Gastrocnemius medialis (tissue), 4 donors: ENCODE measurements around the gene GALP. TPM values are rescaled to one million over a fixed set of nuclear protein-coding genes. Genes with fewer than 3 reads are reported as not detected.

Experiments used
- ATAC-seq, 2 donors: fragments of 150-250 bp; one replicate each; pipeline ENCODE4 v1.9.1; 2016
- DNase-seq, 2 donors: peaks; one replicate each; pipeline ENCODE4 v3.0.0-alpha.2; 2019
- H3K27ac ChIP-seq, 4 donors: fragments of 200-600 bp; sonication (generic); 1 replicate in 1 of 4; 2 replicates in 3 of 4; pipeline ENCODE4 v1.5.1; 2016 to 2018; ENCODE audit warnings: mild to moderate bottlenecking in 2 of 4, moderate library complexity in 1 of 4
- H3K27me3 ChIP-seq, 3 donors: fragments of 200-600 bp; sonication (generic) in 2 of 3; 1 replicate in 1 of 3; 2 replicates in 2 of 3; pipeline versions ENCODE4 v1.5.1 to v1.6.0; 2016 to 2019; ENCODE audit warnings: mild to moderate bottlenecking in 1 of 3, moderate library complexity in 1 of 3
- H3K36me3 ChIP-seq, 2 donors: fragments of 200-600 bp; sonication (generic) in 1 of 2; one replicate each; pipeline ENCODE4 v1.5.1; 2017 to 2018
- H3K4me1 ChIP-seq, 2 donors: fragments of 200-600 bp; sonication (generic) in 1 of 2; one replicate each; pipeline ENCODE4 v1.5.1; 2016 to 2017; ENCODE audit warnings: mild to moderate bottlenecking in 2 of 2
- H3K4me3 ChIP-seq, 4 donors: fragments of 200-600 bp; sonication (generic) in 3 of 4; 1 replicate in 1 of 4; 2 replicates in 3 of 4; pipeline ENCODE4 v1.5.1; 2016 to 2019; ENCODE audit warnings: mild to moderate bottlenecking in 2 of 4
- H3K9me3 ChIP-seq, 3 donors: fragments of 200-600 bp; sonication (generic) in 2 of 3; 1 replicate in 1 of 3; 2 replicates in 2 of 3; pipeline ENCODE4 v1.5.1; 2016 to 2019
- CTCF ChIP-seq, 5 experiments: fragments of 450-650 bp in 3 of 5; fragments of 200-600 bp in 2 of 5; sonication (generic) in 2 of 5; IDR thresholded peaks in 4 of 5; conservative IDR thresholded peaks in 1 of 5; 1 replicate in 4 of 5; 2 replicates in 1 of 5; pipeline ENCODE4 v1.5.1; 2016 to 2019; ENCODE audit warnings: antibody characterized with exemption in 5 of 5, mild to moderate bottlenecking in 3 of 5, moderate library complexity in 3 of 5
- POLR2A ChIP-seq, 2 donors: fragments of 450-650 bp; IDR thresholded peaks; one replicate each; pipeline ENCODE4 v1.6.1; 2017; ENCODE audit warnings: antibody characterized with exemption in 2 of 2, mild to moderate bottlenecking in 2 of 2, moderate library complexity in 2 of 2
- in situ Hi-C, 4 donors: fragments of 200-750 bp; cut with MboI; loops; one replicate each; pipeline versions ENCODE4 v1.15.0 to v1.8.0; 2017; ENCODE audit warnings: low sequenced_read_pairs in 4 of 4
- intact Hi-C: fragments of 100-400 bp; cut with DNase I; formaldehyde crosslinking; loops from one replicate; pipeline ENCODE4 v1.15.1; 2023; ENCODE audit warnings: low total_unique reads
- total RNA-seq, 4 donors: library from RNA; depleted of rRNA; stranded (reverse); fragments of >200 nt; gene quantifications; one replicate each; pipeline versions ENCODE4 v1.1.0 to v1.2.3, GENCODE V29; 2016

GALP gene
- total RNA-seq, 4 donors from 2014 or later = not detected

GRCh38 chr19:56161534-56161933, 14.3 kb upstream of the GALP start:
- H3K27ac ChIP-seq = no peak overlapping the region
- H3K36me3 ChIP-seq = peaks cover 0 to 24% of the 10 kb centered on the region in 2 donors
- no peak overlapping the region for H3K4me3 ChIP-seq
- no peaks in the 10 kb centered on the region for H3K27me3 ChIP-seq
- TF ChIP-seq POLR2A (IDR thresholded peaks at IDR 0.05) (no peak), CTCF (IDR thresholded peaks at IDR 0.05 in 4 of 5, conservative IDR thresholded peaks at IDR 0.05 in 1 of 5) (no peak)
- ATAC-seq (no peak), DNase-seq (no peak)
- in situ Hi-C loops = loop anchor here in 1 of 4 donors (10.0 kb wide), 1 partner anchor 87 kb away; no protein-coding TSS in a partner anchor
- intact Hi-C loops = no loop called here
- H3K9me3 ChIP-seq = no peaks in the 10 kb centered on the region
- no peaks in the 10 kb centered on the region for H3K4me1 ChIP-seq

GRCh38 chr19:56162258-56162657, 13.6 kb upstream of the GALP start:
- Histone ChIP-seq H3K27me3 (no peaks in the 10 kb centered on the region), H3K9me3 (no peaks in the 10 kb centered on the region), H3K4me3 (no peak overlapping the region), H3K36me3 (peaks cover 0 to 24% of the 10 kb centered on the region in 2 donors), H3K4me1 (no peaks in the 10 kb centered on the region), H3K27ac (no peak overlapping the region)
- no peak for TF ChIP-seq POLR2A (IDR thresholded peaks at IDR 0.05)
- no peak for TF ChIP-seq CTCF (IDR thresholded peaks at IDR 0.05 in 4 of 5, conservative IDR thresholded peaks at IDR 0.05 in 1 of 5)
- in situ Hi-C loops (loop anchor here in 1 of 4 donors (10.0 kb wide), 1 partner anchor 87 kb away; no protein-coding TSS in a partner anchor), intact Hi-C loops (no loop called here)
- no peak for DNase-seq
- ATAC-seq = no peak

DNA sequence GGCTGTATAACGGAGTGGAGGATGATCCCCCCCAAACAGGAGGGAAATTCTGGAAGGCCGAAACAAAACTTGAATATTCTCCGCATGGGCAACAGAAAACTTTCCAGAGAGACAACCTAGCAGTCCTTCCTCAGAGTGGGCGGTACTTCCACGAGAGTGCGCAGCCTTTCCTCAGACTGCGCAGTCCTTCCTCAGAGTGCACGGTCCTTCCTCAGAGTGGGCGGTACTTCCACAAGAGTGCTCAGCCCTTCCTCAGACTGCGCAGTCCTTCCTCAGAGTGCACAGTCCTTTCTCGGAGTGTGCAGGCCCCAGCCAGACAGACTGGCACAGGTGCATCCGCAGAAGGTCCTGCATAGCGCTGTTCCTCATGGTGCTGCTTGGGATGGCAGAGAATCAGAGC, 12.7 kb upstream of the GALP start:
- H3K9me3 ChIP-seq = no peaks in the 10 kb centered on the region
- H3K36me3 ChIP-seq = peaks cover 0 to 24% of the 10 kb centered on the region in 2 donors
- H3K4me3 ChIP-seq = no peak overlapping the region
- H3K27ac ChIP-seq = no peak overlapping the region
- in situ Hi-C loops (loop anchor here in 1 of 4 donors (10.0 kb wide), 1 partner anchor 88 kb away; no protein-coding TSS in a partner anchor), intact Hi-C loops (no loop called here)
- H3K27me3 ChIP-seq = no peaks in the 10 kb centered on the region
- TF ChIP-seq CTCF (IDR thresholded peaks at IDR 0.05 in 4 of 5, conservative IDR thresholded peaks at IDR 0.05 in 1 of 5) (no peak), POLR2A (IDR thresholded peaks at IDR 0.05) (no peak)
- ATAC-seq = no peak
- no peak for DNase-seq
- no peaks in the 10 kb centered on the region for H3K4me1 ChIP-seq

DNA sequence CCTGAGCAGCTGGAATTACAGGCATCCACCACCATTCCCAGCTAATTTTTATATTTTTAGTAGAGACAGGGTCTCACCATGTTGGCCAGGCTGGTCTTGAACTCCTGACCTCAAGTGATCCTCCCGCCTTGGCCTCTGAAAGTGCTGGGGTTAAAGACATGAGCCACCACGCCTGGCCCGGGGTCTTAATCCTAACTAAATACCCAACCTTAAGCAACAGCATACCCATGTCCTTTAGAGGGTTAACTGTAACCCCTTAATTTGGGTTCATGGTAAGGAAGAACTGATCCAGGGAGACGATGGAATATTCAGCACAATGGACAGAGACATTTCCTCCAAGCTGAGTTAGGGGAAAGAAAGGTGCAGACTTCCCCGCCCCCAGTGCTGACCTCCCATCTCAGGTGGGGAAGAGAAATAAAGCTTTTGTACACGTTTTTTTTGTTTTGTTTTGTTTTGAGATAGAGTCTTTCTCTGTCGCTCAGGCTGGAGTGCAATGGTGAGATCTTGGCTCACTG, 8.7 kb upstream of the GALP start:
- intact Hi-C loops (no loop called here), in situ Hi-C loops (loop anchor here (5.0 to 10.0 kb wide), 3 partner anchors 85 to 92 kb away; no protein-coding TSS in a partner anchor)
- ATAC-seq (no peak), DNase-seq (no peak)
- Histone ChIP-seq H3K4me1 (no peaks in the 10 kb centered on the region), H3K9me3 (no peaks in the 10 kb centered on the region), H3K27me3 (no peaks in the 10 kb centered on the region), H3K27ac (no peak overlapping the region), H3K4me3 (no peak overlapping the region), H3K36me3 (no peaks in the 10 kb centered on the region)
- TF ChIP-seq POLR2A (IDR thresholded peaks at IDR 0.05) = no peak
- TF ChIP-seq CTCF (IDR thresholded peaks at IDR 0.05 in 4 of 5, conservative IDR thresholded peaks at IDR 0.05 in 1 of 5) = no peak

DNA sequence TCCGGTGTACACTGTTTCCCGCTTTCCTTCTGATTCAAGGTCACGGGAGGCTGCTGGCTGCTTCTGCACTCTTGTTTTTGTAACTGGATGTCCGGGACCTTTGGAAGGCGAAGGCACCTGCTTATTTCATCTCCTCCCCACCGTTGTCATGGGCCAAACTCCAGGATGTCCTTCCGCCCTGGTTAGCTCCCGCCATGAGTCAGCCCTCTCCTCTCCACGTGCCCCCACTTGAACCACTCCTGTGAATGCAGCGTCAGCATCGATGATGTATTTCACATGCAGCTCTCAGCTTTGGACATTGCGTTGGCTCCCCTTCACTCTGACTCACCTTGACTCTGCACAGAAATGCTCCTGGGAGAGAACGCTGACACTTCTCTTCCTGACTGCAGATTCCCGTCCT, 5.5 kb upstream of the GALP start:
- TF ChIP-seq CTCF (IDR thresholded peaks at IDR 0.05 in 4 of 5, conservative IDR thresholded peaks at IDR 0.05 in 1 of 5) = no peak
- no peak for TF ChIP-seq POLR2A (IDR thresholded peaks at IDR 0.05)
- H3K4me1 ChIP-seq = no peaks in the 10 kb centered on the region
- in situ Hi-C loops = no loop called here
- peaks cover 0 to 8% (median 3%) of the 10 kb centered on the region in 3 donors for H3K27me3 ChIP-seq
- DNase-seq (no peak), ATAC-seq (peak in 1 of 2 donors; percentile 36)
- intact Hi-C loops = no loop called here
- H3K9me3 ChIP-seq = no peaks in the 10 kb centered on the region
- H3K4me3 ChIP-seq = no peak overlapping the region
- H3K27ac ChIP-seq = no peak overlapping the region
- H3K36me3 ChIP-seq = no peaks in the 10 kb centered on the region
